H9 (cell line): ENCODE data around the gene DOCK2. TPM values are rescaled to one million over a fixed set of nuclear protein-coding genes. Genes with fewer than 3 reads are reported as not detected.

Source experiments
- DNase-seq: peaks from one replicate; pipeline ENCODE4 v3.0.0-alpha.2; 2017
- H2AFZ ChIP-seq: one replicate; pipeline ENCODE4 v1.6.1; 2013; ENCODE audit warnings: mild to moderate bottlenecking, low read length, control low read depth, moderate library complexity
- H2AK5ac ChIP-seq: 2 replicates; pipeline ENCODE4 v1.6.1; 2013; ENCODE audit warnings: low read length, control low read depth, mixed read lengths; ENCODE audit not compliant: insufficient read length
- H2BK120ac ChIP-seq: one replicate; pipeline ENCODE4 v1.6.1; 2013; ENCODE audit warnings: low read depth, mild to moderate bottlenecking, low read length, control low read depth, inconsistent platforms; ENCODE audit not compliant: poor library complexity, severe bottlenecking
- H2BK12ac ChIP-seq: 2 replicates; pipeline ENCODE4 v1.6.1; 2013; ENCODE audit warnings: low read length, control low read depth, mixed read lengths, low read depth; ENCODE audit not compliant: insufficient read length
- H2BK15ac ChIP-seq: 2 replicates; pipeline ENCODE4 v1.6.1; 2013; ENCODE audit warnings: low read depth, low read length, control low read depth
- H2BK20ac ChIP-seq: one replicate; pipeline ENCODE4 v1.6.1; 2013; ENCODE audit warnings: low read depth, mild to moderate bottlenecking, low read length, control low read depth, inconsistent platforms; ENCODE audit not compliant: poor library complexity, severe bottlenecking
- H2BK5ac ChIP-seq: 2 replicates; pipeline ENCODE4 v1.6.1; 2013; ENCODE audit warnings: low read length, control low read depth, mixed read lengths; ENCODE audit not compliant: insufficient read length
- H3K14ac ChIP-seq: 2 replicates; pipeline ENCODE4 v1.6.1; 2013; ENCODE audit warnings: low read length, control low read depth; ENCODE audit not compliant: insufficient read depth
- H3K18ac ChIP-seq: 2 replicates; pipeline ENCODE4 v1.6.1; 2013; ENCODE audit warnings: low read depth, mild to moderate bottlenecking, mixed read lengths, low read length, control low read depth; ENCODE audit not compliant: insufficient read length
- H3K23ac ChIP-seq: 2 replicates; pipeline ENCODE4 v1.6.1; 2013; ENCODE audit warnings: low read length, control low read depth, mixed read lengths, low read depth; ENCODE audit not compliant: insufficient read length
- H3K23me2 ChIP-seq: 2 replicates; pipeline ENCODE4 v1.6.1; 2013; ENCODE audit warnings: low read depth, mild to moderate bottlenecking, mixed read lengths, low read length, control low read depth; ENCODE audit not compliant: insufficient read length, poor library complexity, severe bottlenecking
- H3K27ac ChIP-seq: 2 replicates; pipeline ENCODE4 v1.5.1; 2013; ENCODE audit warnings: low read length, control low read depth, mixed read lengths, low read depth; ENCODE audit not compliant: insufficient read length
- H3K27me3 ChIP-seq: 2 replicates; pipeline ENCODE4 v1.6.1; 2013; ENCODE audit warnings: low read length, control low read depth, inconsistent platforms; ENCODE audit not compliant: insufficient read depth
- H3K4ac ChIP-seq: 2 replicates; pipeline ENCODE4 v1.6.1; 2013; ENCODE audit warnings: low read depth, mild to moderate bottlenecking, control low read depth, inconsistent platforms, low read length, moderate library complexity
- H3K4me1 ChIP-seq: 2 replicates; pipeline ENCODE4 v1.6.1; 2013; ENCODE audit warnings: low read length, control low read depth, inconsistent platforms; ENCODE audit not compliant: insufficient read depth
- H3K4me2 ChIP-seq: 2 replicates; pipeline ENCODE4 v1.6.1; 2013; ENCODE audit warnings: low read length, control low read depth, mixed read lengths; ENCODE audit not compliant: insufficient read length, insufficient read depth
- H3K56ac ChIP-seq: 2 replicates; pipeline ENCODE4 v1.6.1; 2013; ENCODE audit warnings: low read depth, mild to moderate bottlenecking, mixed read lengths, low read length, control low read depth; ENCODE audit not compliant: insufficient read length
- H3K79me1 ChIP-seq: 2 replicates; pipeline ENCODE4 v1.6.1; 2013; ENCODE audit warnings: low read depth, mild to moderate bottlenecking, moderate library complexity, low read length, control low read depth, inconsistent platforms; ENCODE audit not compliant: insufficient read depth, poor library complexity, severe bottlenecking
- H3K79me2 ChIP-seq: 2 replicates; pipeline ENCODE4 v1.6.1; 2013; ENCODE audit warnings: low read length, control low read depth, inconsistent platforms; ENCODE audit not compliant: insufficient read depth
- H3K9ac ChIP-seq: 2 replicates; pipeline ENCODE4 v1.6.1; 2013; ENCODE audit warnings: low read length, control low read depth, mixed read lengths; ENCODE audit not compliant: insufficient read length; ENCODE audit errors: extremely low read depth
- H3K9me3 ChIP-seq: one replicate; pipeline ENCODE4 v1.6.1; 2013; ENCODE audit warnings: low read depth, low read length, inconsistent platforms; ENCODE audit not compliant: control insufficient read depth
- H3T11ph ChIP-seq: one replicate; pipeline ENCODE4 v1.6.1; 2013; ENCODE audit warnings: mild to moderate bottlenecking, low read length, control low read depth, inconsistent platforms
- H4K20me1 ChIP-seq: one replicate; pipeline ENCODE4 v1.6.1; 2013; ENCODE audit not compliant: control insufficient read depth, insufficient read length, insufficient read depth
- H4K5ac ChIP-seq: 2 replicates; pipeline ENCODE4 v1.6.1; 2013; ENCODE audit warnings: low read depth, mild to moderate bottlenecking, mixed read lengths, low read length, control low read depth; ENCODE audit not compliant: insufficient read length
- H4K8ac ChIP-seq: replicated peaks from 2 replicates; pipeline ENCODE4 v1.6.1; 2013; ENCODE audit warnings: low read length, control low read depth, mixed read lengths, low read depth; ENCODE audit not compliant: insufficient read length
- H4K91ac ChIP-seq: 2 replicates; pipeline ENCODE4 v1.6.1; 2013; ENCODE audit warnings: low read depth, mild to moderate bottlenecking, moderate library complexity, mixed read lengths, low read length, control low read depth; ENCODE audit not compliant: insufficient read length
- H3K27ac Mint-ChIP-seq, 3 experiments: 2 replicates in 2 of 3; 3 replicates in 1 of 3; pipeline ENCODE4 v1.8.0; 2020 to 2021; ENCODE audit warnings: mixed read lengths in 3 of 3, mild to moderate bottlenecking in 1 of 3, moderate library complexity in 1 of 3
- H3K27me3 Mint-ChIP-seq: 2 replicates; pipeline ENCODE4 v1.8.0; 2021; ENCODE audit warnings: low read depth, mild to moderate bottlenecking, moderate library complexity, mixed read lengths
- H3K36me3 Mint-ChIP-seq, 3 experiments: 2 replicates in 2 of 3; 3 replicates in 1 of 3; pipeline ENCODE4 v1.8.0; 2020 to 2021; ENCODE audit warnings: low read depth in 3 of 3, mixed read lengths in 3 of 3; ENCODE audit not compliant: insufficient read depth in 1 of 3
- H3K4me1 Mint-ChIP-seq, 2 experiments: 2 replicates each; pipeline ENCODE4 v1.8.0; 2020; ENCODE audit warnings: mixed read lengths in 2 of 2
- H3K4me3 Mint-ChIP-seq, 2 experiments: 2 replicates in 1 of 2; 3 replicates in 1 of 2; pipeline ENCODE4 v1.8.0; 2020 to 2021; ENCODE audit warnings: mild to moderate bottlenecking in 2 of 2, mixed read lengths in 2 of 2, moderate library complexity in 1 of 2
- H3K9me3 Mint-ChIP-seq, 2 experiments: 2 replicates in 1 of 2; 3 replicates in 1 of 2; pipeline ENCODE4 v1.8.0; 2020; ENCODE audit warnings: mild to moderate bottlenecking in 2 of 2, mixed read lengths in 2 of 2, moderate library complexity in 1 of 2
- CTCF ChIP-seq: fragments of 200-600 bp; sonication (generic); conservative IDR thresholded peaks from 3 replicates; pipeline ENCODE4 v1.8.0; 2021; ENCODE audit warnings: antibody characterized with exemption, mild to moderate bottlenecking
- WGBS: extraction: QIAGEN DNeasy Blood & Tissue Kit; methylation state at CpG from one replicate; pipeline ENCODE4 v1.1.7; 2013; ENCODE audit warnings: missing lambda C conversion rate, low lambda C conversion rate, mixed read lengths; ENCODE audit not compliant: insufficient read length; ENCODE audit errors: extremely low coverage; 5-methylcytosine and 5-hydroxymethylcytosine counted together
- total RNA-seq: library from RNA; stranded (reverse); gene quantifications from 2 replicates; pipeline ENCODE4 v1.2.1, GENCODE V29; 2021

The DOCK2 gene
- total RNA-seq, 1 experiment from 2014 or later, result 7.8 TPM

- no peak for DNase-seq
- Mint-ChIP-seq H3K36me3 (peaks cover 21 to 91% (median 89%) of the 10 kb centered on the region in 3 experiments; a peak in 6 of 7 replicates), H3K27me3 (no peaks in the 10 kb centered on the region), H3K9me3 (no peaks in the 10 kb centered on the region; a peak in 1 of 5 replicates), H3K27ac (no peak overlapping the region), H3K4me1 (no peaks in the 10 kb centered on the region), H3K4me3 (no peak overlapping the region)
- Histone ChIP-seq H3K79me1 (no peaks in the 10 kb centered on the region), H4K20me1 (no peaks in the 10 kb centered on the region), H3K4me2 (no peak overlapping the region), H4K5ac (no peak overlapping the region), H4K8ac (no peak overlapping the region), H3K79me2 (no peaks in the 10 kb centered on the region), H3K9me3 (no peaks in the 10 kb centered on the region), H2BK20ac (no peak overlapping the region), H3K4ac (no peak overlapping the region), H3K4me1 (no peaks in the 10 kb centered on the region), H3K27ac (no peak overlapping the region), H3K56ac (no peak overlapping the region), H3T11ph (no peak overlapping the region), H2BK5ac (no peak overlapping the region), H3K23ac (no peak overlapping the region), H2AK5ac (no peak overlapping the region), H3K14ac (no peak overlapping the region), H2BK12ac (no peak overlapping the region), H3K27me3 (no peaks in the 10 kb centered on the region), H2BK120ac (no peak overlapping the region), H2AFZ (no peak overlapping the region), H3K18ac (no peak overlapping the region), H4K91ac (no peak overlapping the region), H3K23me2 (no peaks in the 10 kb centered on the region), H3K9ac (no peak overlapping the region), H2BK15ac (no peak overlapping the region)
- no peak for TF ChIP-seq CTCF
- WGBS, result no CpG with 5 or more reads among the region's 1 CpG
These were observed 41.8 kb upstream of the DOCK2 start for GRCh38 chr5:169595172-169595820.
